Sigmoid colon (tissue), 4 donors: ENCODE data around the gene MRPL57.

Source experiments
- EP300 ChIP-seq, 4 donors: sonication (generic); formaldehyde crosslinking; IDR thresholded peaks; one replicate each; pipeline ENCODE4 v1.6.1; 2017; ENCODE audit warnings: antibody characterized with exemption in 4 of 4
- POLR2A ChIP-seq, 2 donors: fragments of 450-650 bp; IDR thresholded peaks; one replicate each; pipeline ENCODE4 v1.6.1; 2016; ENCODE audit warnings: antibody characterized with exemption in 2 of 2, mild to moderate bottlenecking in 2 of 2, moderate library complexity in 2 of 2
- POLR2AphosphoS5 ChIP-seq, 4 donors: sonication (generic); formaldehyde crosslinking; IDR thresholded peaks; one replicate each; pipeline ENCODE4 v1.6.1; 2017; ENCODE audit warnings: antibody characterized with exemption in 4 of 4
- TF ChIP-seq, protein P1 (sequence below), 4 experiments: fragments of 450-650 bp in 3 of 4; fragments of 200-600 bp in 1 of 4; IDR thresholded peaks; one replicate each; pipeline ENCODE4 v1.5.1; 2016 to 2019; ENCODE audit warnings: antibody characterized with exemption in 4 of 4, mild to moderate bottlenecking in 3 of 4, moderate library complexity in 2 of 4

DNA sequence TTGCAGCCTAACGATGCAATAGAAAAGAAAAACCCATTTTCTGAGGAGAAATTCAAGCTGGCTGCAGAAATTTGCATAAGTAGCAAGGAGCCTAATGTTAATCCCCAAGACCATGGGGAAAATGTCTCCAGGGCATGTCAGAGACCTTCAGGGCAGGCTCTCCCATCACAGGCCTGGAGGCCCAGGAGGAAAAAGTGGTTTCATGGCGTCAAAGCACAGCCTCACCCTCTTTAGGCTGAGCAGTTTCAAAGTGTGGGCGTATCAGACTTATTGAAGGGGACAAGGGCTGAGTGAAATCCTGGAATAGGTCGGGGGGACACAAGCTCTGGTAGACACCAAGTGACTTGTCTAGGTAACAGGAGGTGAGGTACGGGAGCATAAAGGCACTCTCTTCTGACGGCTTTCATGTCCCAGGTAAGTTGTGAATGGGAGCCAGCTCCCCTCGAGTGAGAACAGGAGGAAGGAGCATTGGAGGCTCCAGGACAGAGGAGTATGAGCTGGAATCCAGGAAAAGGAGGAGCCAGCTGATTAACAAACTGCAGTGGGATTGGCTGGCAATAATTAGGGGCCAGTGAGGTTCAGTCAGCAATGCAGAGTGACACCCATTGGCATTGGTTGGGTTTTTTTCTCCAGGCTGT is 35.8 kb downstream of the MRPL57 start:
- TF ChIP-seq EP300 (IDR thresholded peaks at IDR 0.05) (no peak), POLR2A (IDR thresholded peaks at IDR 0.05) (no peak), POLR2AphosphoS5 (IDR thresholded peaks at IDR 0.05) (no peak)
- TF ChIP-seq, protein P1, sequence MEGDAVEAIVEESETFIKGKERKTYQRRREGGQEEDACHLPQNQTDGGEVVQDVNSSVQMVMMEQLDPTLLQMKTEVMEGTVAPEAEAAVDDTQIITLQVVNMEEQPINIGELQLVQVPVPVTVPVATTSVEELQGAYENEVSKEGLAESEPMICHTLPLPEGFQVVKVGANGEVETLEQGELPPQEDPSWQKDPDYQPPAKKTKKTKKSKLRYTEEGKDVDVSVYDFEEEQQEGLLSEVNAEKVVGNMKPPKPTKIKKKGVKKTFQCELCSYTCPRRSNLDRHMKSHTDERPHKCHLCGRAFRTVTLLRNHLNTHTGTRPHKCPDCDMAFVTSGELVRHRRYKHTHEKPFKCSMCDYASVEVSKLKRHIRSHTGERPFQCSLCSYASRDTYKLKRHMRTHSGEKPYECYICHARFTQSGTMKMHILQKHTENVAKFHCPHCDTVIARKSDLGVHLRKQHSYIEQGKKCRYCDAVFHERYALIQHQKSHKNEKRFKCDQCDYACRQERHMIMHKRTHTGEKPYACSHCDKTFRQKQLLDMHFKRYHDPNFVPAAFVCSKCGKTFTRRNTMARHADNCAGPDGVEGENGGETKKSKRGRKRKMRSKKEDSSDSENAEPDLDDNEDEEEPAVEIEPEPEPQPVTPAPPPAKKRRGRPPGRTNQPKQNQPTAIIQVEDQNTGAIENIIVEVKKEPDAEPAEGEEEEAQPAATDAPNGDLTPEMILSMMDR (IDR thresholded peaks at IDR 0.05), result no peak
